ENCODE measurements around the gene SEZ6L2.
"Not testable (repeated sequence)": the region's sequence is repeated elsewhere in the genome, so short reads cannot be mapped to it uniquely, and the experiment has no call there.

Gene SEZ6L2

GRCh38 chr16:29909851-29910250, 10.5 kb upstream of the SEZ6L2 start:
- DNase-seq: not testable (repeated sequence)

GRCh38 chr16:29909391-29909790, 10.0 kb upstream of the SEZ6L2 start:
- DNase-seq: no peak

- DNase-seq: no peak
These were observed 9.4 kb upstream of the SEZ6L2 start for GRCh38 chr16:29908719-29909220.

DNA sequence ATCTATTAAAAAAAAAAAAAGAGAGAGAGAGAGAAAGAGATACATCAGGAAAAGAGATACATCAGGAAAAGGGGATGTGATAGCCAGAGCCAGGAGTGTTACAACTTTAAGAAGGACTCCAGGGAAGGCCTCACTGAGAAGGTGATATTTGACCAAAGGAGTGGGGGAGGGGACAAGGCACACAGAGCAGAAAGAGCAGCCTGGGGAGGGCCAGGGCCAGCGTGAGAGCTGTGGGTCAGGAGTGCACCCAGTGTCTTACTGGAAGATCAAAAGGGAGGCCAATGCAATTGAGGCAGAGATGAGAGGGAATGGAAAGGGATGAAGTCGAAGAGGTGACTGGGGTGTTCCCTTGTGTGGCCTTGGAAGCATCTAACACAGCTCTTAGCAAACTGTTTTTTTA, 8.6 kb upstream of the SEZ6L2 start:
- DNase-seq: no peak

GRCh38 chr16:29906520-29907244, 7.3 kb upstream of the SEZ6L2 start:
- no peak for DNase-seq

- no peak for DNase-seq
These were observed 6.3 kb upstream of the SEZ6L2 start for GRCh38 chr16:29905668-29906067.

DNA sequence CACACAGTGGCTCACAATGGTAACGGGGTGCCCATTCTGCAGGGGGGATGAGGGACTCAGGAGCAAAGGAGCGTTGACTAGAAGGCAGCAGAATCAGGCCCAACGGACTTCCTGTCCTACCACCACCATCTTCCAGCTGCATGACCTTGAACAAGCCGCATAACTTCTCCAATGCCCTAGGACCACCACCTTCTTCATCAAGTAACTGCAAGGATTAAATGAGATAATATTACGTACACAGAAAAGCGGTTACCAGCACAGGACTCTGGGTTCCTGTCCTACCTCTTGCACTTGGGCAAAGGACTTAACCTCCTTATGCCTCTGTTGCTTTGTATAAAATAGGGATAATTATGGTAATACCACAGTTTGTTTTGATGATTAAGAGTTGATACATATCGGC, 5.6 kb upstream of the SEZ6L2 start:
- DNase-seq: no peak

GRCh38 chr16:29903590-29903989, 4.2 kb upstream of the SEZ6L2 start:
- DNase-seq: no peak

GRCh38 chr16:29901607-29901945, 2.2 kb upstream of the SEZ6L2 start:
- no peak for DNase-seq

DNA sequence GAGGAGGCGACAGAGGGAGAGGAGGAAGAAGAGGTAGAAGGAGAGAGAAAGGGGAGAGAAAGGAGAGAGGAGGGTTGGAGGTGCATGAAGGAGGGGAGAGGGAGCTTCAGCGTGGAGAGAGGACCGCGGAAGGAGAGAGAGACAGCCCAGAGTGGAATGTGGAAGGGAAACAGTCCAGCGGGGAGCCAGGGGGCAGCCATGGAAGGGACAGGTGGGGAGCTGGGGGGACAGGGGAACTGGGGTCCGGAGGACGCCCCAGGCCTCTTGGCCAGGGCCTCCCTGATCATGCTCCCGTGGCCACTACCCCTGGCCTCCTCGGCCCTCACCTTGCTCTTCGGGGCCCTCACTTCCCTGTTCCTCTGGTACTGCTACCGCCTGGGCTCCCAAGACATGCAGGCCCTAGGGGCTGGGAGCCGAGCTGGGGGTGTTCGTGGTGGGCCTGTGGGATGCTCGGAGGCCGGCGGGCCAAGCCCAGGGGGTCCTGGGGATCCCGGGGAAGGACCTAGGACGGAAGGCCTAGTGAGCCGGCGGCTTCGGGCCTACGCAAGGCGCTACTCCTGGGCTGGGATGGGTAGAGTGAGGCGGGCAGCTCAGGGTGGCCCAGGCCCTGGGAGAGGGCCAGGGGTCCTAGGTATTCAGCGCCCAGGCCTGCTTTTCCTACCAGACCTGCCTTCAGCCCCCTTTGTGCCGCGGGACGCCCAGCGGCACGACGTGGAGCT, 1.7 kb upstream of the SEZ6L2 start:
- no peak for DNase-seq

DNA sequence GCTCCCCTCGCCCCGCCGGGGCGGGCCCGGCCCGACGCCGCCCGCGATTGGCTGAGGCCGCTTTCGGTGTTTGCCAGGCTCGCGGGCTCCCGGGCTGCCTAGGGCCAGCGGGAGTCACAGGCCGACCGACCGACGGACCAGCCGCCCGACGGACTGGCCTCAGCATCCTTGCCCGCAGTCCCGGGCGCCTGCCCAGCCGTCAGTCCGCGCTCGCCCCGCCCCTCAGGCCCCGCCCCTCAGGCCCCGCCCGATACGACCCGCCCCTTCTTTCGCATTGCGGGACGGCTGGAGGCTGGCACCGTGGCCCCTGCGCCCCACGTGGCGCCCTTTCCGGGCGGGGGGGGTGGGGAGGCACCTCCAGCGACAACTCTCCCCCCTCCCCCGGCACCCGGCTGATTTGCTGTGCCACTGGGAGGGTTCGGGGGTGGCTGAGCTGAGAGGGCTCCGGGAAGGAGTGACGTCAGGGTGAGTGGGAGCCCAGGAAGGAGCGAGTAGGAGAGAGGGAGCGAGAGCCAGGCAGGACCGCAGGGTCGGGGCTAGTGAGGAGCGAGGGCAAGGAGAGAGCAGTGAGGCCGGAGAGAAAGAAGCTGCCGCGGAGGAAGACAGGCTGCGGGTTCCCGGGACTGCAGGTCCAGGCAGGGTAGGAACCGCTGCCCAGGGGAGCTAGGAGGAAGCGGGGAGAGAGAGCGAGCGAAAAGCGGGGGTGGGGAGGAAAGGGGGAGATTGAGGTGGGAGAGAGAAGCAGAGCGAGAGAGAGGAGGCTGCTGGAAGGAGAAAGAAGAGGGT, 945 bp upstream of the SEZ6L2 start, which contains the start of gene ASPHD1:
Gene ASPHD1, plus strand, starts transcription at position 387 of the 786 bp plus-strand sequence. CDS start 484 bp downstream, outside the sequence.
- peak; percentile 74 for DNase-seq

GRCh38 chr16:29898804-29899515, 390 bp downstream of the SEZ6L2 start:
- DNase-seq: no peak

GRCh38 chr16:29898135-29898803, 1.1 kb downstream of the SEZ6L2 start:
- no peak for DNase-seq

DNA sequence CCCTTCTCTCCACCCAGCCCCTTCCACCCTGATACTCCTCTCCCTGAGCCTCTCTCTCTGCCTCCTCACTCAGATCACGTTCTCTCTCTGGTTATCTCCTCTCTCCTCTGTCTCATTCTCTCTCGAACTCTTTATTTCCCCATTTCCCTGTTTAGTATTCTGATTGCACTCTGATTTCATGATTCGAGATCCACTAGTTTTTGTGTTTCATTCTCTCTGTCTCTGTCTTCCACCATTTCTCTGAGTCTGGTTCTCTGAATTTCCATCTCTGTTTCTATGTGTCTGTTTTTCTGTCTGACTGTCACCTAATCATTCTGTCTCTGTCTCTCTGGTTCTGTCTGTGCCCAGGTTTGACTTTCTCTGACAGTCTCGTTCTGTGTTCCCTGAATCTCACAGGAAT, 2.0 kb downstream of the SEZ6L2 start:
- DNase-seq: no peak

GRCh38 chr16:29896841-29897240, 2.5 kb downstream of the SEZ6L2 start:
- DNase-seq: no peak

- no peak for DNase-seq
These were observed 5.0 kb downstream of the SEZ6L2 start for GRCh38 chr16:29894352-29894751.

GRCh38 chr16:29893553-29893952, 5.8 kb downstream of the SEZ6L2 start:
- DNase-seq: no peak

DNA sequence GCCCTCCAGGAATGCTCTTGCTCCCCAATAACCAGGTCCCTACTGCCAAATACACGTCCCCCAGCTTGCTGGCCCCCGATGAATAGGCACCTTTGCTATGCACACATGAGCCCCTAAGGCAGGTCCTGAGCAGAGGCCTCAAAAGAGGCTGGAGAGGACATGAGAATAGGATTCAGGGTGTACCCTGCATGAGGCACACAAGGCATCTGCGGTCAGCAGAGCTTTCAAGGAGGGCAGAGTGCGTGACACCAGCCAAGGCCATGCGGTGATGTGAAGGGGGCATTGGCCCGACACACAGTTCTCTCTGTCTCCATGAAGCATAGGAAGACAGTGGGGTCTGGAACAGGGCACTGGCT, 6.9 kb downstream of the SEZ6L2 start:
- DNase-seq: no peak

DNA sequence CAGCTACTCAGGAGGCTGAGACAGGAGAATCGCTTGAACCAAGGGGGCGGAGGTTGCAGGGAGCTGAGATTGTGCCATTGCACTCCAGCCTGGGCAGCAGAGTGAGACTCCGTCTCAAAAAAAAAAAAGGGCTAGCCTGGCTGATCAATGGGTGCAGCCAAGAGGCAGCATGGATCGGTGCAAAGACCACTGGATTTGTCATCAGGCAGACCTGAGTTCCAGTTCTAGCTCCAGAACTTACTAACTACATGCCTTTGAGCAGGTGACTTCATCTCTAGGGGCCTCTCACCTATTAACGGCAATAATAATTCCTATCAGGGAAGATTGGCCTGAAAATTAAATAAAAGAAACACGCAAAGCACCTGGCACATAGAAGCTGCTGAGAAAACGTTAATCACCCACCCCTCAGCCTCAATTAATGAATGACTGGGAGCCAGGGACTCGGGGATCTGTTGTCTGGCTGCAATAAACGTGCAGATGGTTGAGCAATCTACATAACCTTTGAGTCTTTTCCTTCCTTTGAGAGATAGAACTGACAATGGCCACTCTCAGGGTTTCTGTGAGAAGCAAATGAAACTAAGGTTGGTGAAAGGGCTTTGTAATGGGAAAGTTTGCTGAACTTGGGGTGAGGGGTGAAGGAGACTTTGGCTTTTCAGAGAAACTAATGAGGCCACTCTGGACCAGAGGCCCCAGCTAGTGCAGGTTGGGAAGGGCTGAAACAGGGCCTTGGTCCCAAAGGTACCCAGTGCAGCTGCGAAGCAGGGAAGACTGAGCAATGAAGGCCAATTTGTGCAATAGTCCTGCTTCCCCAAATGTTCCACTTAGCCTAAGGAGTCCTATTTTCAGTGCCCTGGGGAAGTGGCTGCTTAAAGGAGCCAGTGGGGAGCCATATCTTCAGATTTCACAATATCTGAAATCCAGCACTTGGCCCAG, 7.6 kb downstream of the SEZ6L2 start:
- no peak for DNase-seq

DNA sequence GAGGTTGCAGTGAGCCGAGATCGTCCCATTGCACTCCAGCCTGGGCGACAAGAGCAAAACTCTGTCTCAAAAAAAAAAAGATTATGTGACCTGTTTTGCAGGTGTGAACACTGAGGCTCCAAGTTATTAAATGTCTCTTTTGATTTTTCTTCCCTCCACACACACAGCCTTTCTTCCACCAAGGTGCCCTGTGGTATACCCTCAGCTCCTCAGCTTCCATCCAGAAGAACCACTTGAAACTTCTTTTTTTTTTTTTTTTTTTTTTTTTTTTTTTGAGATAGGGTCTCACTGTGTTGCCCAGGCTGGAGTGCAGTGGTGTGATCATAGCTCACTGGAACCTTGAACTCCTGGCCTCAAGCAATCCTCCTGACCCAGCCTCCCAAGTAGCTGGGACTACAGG, 10.0 kb downstream of the SEZ6L2 start:
- DNase-seq: not testable (repeated sequence)

DNA sequence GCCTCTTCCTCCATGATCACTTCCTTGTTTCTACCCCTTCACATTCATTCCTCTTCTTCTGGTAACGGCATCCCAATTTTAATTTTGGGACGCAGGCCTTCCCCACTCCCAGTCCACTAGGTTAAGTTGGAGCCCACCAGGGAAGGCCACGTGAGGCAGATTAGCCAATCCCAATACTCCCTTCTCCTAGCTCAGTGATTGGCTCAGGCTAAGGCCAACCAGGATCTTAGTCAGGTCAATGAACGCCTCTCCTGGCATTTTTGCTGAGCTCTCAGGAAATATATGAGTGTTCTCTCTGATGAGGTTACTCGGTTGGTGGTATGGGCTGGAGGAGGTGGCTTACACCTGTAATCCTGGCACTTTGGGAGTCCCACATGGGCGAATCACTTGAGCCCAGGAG, 15.4 kb downstream of the SEZ6L2 start:
- DNase-seq: no peak
